C4-2B (cell line): ENCODE results near the gene DAND5.

Experiments
- H3K27ac ChIP-seq: fragments of 450-650 bp; 2 replicates; pipeline ENCODE4 v1.5.1; 2017
- ZFX ChIP-seq: fragments of 450-650 bp; IDR thresholded peaks from 2 replicates; pipeline ENCODE4 v1.6.1; 2017
- TF ChIP-seq, protein P1 (sequence below): fragments of 450-650 bp; conservative IDR thresholded peaks from 2 replicates; pipeline ENCODE4 v1.5.1; 2017; ENCODE audit warnings: mild to moderate bottlenecking

The DAND5 gene

DNA sequence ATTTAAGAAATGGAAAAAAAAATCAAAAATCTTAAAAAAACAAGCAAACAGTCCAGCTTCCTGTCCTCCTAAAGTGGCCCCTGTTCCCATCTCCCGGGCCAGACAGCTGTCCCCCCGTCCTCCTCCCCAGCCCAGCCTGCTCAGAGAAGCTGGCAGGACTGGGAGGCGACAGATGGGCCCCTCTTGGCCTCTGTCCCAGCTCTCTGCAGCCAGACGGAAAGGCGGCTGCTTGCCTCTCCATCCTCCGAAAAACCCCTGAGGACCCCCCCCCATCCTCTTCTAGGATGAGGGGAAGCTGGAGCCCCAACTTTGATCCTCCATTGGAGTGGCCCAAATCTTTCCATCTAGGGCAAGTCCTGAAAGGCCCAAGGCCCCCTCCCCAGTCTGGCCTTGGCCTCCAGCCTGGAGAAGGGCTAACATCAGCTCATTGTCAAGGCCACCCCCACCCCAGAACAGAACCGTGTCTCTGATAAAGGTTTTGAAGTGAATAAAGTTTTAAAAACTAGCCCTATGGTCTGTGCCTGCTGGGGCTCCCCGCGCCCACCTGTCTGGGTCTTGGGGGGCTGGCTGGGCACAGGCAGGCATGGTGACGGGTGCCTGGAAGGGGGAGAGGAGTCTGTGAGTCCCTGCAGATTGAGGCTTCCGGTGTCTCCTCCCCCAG, 16.1 kb upstream of the DAND5 start:
- H3K27ac ChIP-seq = no peak overlapping the region

DNA sequence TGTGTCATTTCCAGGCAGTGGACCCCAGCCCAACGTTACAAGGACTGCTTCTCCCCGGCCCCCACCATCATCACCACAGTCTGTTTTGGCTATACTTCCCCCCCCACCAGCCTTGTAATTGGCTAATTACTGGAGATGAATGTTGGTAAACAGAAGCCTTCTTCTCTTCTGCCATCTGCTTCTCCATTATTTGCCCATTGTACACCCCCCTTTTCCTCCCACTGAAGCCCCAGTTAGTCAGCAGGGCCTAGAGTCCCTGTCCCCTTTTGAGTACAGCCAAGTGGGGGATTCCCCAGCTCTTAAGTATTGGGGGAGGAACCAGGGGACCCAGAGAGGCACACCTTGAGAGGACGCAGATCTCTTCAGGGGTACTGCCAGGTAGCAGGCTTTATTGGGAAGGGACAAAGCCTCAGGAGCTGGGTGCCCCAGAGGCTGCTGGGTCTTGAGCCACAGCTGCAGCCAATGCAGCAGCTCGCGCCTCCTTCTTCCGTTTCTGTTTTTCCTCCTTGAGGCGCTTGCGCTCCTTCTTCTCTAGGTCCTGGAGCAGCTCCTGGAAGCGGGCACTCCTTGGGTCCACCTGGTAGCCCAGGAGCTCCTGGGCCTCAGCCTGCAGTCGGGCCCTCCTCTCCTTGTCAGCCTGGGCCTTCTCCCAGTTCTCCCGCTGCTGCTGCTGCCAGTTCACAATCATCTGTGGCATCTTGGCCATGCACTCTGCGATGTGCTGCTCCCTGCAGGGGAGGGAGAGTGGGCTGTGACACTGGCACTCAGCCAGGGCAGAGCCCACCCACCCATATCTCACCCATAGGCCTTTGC, 15.4 kb upstream of the DAND5 start:
- H3K27ac ChIP-seq = no peak overlapping the region

More for the DNA sequence above, 16.1 kb upstream of the DAND5 start:
- TF ChIP-seq, protein P1, sequence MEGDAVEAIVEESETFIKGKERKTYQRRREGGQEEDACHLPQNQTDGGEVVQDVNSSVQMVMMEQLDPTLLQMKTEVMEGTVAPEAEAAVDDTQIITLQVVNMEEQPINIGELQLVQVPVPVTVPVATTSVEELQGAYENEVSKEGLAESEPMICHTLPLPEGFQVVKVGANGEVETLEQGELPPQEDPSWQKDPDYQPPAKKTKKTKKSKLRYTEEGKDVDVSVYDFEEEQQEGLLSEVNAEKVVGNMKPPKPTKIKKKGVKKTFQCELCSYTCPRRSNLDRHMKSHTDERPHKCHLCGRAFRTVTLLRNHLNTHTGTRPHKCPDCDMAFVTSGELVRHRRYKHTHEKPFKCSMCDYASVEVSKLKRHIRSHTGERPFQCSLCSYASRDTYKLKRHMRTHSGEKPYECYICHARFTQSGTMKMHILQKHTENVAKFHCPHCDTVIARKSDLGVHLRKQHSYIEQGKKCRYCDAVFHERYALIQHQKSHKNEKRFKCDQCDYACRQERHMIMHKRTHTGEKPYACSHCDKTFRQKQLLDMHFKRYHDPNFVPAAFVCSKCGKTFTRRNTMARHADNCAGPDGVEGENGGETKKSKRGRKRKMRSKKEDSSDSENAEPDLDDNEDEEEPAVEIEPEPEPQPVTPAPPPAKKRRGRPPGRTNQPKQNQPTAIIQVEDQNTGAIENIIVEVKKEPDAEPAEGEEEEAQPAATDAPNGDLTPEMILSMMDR = no peak
- no peak for TF ChIP-seq ZFX

DNA sequence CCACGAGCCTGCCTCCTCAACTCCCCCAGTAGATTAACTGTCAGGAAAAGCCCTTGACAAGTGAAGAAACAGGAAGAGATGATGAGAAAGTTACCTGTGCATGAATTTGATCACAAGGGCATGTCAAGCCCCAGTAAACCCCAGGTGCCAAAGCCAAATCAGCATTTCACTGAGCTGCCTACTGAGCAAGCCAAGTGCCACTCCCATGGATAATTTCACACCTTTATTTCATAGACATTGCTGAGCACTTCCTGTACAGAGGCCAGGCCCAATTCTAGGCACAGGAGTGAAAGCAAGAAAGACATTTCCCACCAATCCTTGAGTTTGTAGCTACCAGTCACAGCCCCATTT, 14.8 kb upstream of the DAND5 start:
- no peak overlapping the region for H3K27ac ChIP-seq
- TF ChIP-seq ZFX = no peak
- TF ChIP-seq, protein P1 = no peak

More for the DNA sequence above, 15.4 kb upstream of the DAND5 start:
- TF ChIP-seq, protein P1 = no peak
- TF ChIP-seq ZFX = no peak

DNA sequence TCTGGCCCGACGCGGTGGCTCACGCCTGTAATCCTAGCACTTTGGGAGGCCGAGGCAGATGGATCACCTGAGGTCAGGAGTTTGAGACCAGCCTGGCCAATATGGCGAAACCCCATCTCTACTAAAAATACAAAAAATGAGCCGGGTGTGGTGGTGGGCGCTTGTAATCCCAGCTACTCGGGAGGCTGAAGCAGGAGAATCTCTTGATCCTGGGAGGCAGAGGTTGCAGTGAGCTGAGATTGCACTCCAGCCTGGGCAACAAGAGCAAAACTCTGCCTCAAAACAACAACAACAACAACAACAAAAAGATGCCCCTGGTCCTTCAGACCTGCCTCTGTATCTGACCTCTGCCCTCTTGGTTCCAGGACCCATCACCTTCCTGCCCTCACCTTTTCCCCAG, 13.8 kb upstream of the DAND5 start:
- H3K27ac ChIP-seq = peak overlapping the region; percentile 96

DNA sequence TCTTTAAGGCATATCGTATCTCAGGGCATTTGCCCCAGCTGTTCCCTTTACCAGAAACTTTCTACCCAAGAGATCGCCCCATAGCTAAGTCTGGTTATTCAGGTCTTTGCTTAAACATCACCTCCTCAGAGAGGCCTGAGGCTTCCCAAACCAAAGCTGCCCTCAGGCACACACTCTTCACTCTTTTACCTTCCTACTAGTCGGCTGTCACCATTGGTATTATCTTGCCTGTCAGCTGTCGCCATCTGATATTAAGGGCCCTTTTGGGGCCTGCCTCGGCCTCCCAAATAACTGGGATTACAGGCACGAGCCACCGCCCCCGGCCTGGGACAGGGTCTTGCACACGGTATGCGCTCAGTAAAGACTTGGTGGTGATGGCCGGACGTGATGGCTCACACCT, 13.4 kb upstream of the DAND5 start:
- TF ChIP-seq, protein P1 = no peak
- no peak for TF ChIP-seq ZFX
- H3K27ac ChIP-seq = peak overlapping the region; percentile 96

DNA sequence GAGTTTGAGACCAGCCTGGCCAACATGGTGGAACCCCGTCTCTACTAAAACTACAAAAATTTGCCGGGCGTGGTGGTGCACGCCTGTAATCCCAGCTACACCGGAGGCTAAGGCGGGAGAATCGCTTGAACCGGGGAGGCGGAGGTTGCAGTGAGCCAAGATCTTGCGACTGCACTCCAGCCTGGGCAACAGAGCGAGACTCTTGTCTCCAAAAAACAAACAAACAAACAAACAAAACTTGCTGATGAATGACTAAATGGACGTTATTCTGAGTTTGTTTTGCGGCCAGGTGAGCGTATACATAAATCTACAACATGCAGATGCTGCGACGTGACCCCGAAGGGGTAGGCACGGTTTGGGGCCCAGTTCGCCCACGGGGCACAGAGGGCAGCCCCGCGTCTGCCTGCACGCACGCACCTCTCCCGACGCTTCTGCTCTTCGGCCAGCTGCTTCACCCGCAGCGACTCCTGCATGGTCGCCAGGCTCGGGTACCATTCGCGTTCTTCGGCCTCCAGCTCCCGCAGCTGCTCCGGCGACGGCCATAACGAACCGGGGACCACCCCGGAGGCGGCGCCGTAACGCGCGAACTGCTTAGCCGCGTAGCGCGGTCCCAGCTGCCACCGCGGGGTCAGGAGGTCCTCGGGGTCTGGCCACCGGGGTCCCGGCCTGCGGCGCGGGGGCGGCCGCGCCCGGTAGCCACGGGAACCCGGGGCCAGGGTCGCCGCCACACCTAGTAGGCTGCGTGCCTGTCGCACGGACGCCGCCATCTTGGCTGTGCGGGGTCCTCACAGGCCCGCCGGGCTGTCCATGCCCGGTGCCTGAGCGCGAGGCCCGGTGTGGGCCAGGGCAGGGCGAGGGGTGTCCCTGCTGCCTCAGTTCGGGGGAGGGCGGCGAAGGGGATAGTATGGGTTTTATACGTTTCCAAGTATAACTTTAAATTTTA, 12.7 kb upstream of the DAND5 start, which contains the start of gene GADD45GIP1:
GADD45GIP1 (minus strand) TSS at position 778 of the 943 bp plus-strand sequence; CDS start at position 767, 11 bp downstream.
- H3K27ac ChIP-seq = peak within 1 kb of the TSS; percentile 96

DNA sequence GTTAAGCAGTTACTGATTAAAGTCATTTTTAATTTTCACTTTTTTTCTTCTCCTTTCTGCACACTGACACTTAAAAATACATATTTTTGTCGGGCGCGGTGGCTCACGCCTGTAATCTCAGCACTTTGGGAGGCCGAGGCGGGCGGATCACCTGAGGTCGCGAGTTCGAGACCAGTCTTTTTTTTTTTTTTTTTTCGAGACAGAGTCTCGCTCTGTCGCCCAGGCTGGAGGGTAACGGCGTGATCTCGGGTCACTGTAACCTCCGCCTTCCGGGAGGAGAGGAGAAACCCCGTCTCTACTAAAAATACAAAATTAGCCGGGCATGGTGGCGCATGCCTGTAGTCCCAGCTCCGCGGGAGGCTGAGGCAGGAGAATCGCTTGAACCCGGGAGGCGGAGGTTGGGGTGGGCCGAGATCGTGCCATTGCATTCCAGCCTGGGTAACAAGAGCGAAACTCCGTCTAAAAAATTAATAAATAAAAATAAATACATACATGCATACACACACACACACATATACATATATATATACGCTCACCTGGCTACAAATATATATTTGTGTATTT, 11.9 kb upstream of the DAND5 start:
- peak overlapping the region; percentile 96 for H3K27ac ChIP-seq

More for the DNA sequence above, 12.7 kb upstream of the DAND5 start, which contains the start of gene GADD45GIP1:
- TF ChIP-seq ZFX = peak; percentile 93
- TF ChIP-seq, protein P1 = no peak
